Lung (tissue), 12 donors: ENCODE results near the gene CTSA. TPM values are rescaled to one million over a fixed set of nuclear protein-coding genes. Genes with fewer than 3 reads are reported as not detected.

Experiments used
- ATAC-seq: fragments of 200-7000 bp; cut with Tn5 transposase; one replicate; pipeline ENCODE4 v1.9.1; 2020; ENCODE audit warnings: moderate number of reproducible peaks; ENCODE audit not compliant: insufficient read depth, low FRiP score
- DNase-seq, 3 donors: peaks; one replicate each; pipeline ENCODE4 v3.0.0-alpha.2; 2013 to 2017
- H3K27ac ChIP-seq, 2 donors: one replicate each; pipeline ENCODE4 v1.5.1; 2013; ENCODE audit warnings: mild to moderate bottlenecking in 2 of 2, moderate library complexity in 2 of 2, control low read depth in 1 of 2, inconsistent platforms in 1 of 2, low read depth in 1 of 2, low read length in 1 of 2
- H3K27me3 ChIP-seq, 3 donors: one replicate each; pipeline ENCODE4 v1.5.1; 2013; ENCODE audit warnings: low read length in 2 of 3; ENCODE audit not compliant: control insufficient read depth in 3 of 3, insufficient read depth in 3 of 3
- H3K36me3 ChIP-seq, 4 donors: one replicate each; pipeline ENCODE4 v1.5.1; 2013; ENCODE audit warnings: low read length in 4 of 4, mild to moderate bottlenecking in 1 of 4, moderate library complexity in 1 of 4; ENCODE audit not compliant: control insufficient read depth in 4 of 4, insufficient read depth in 4 of 4
- H3K4me1 ChIP-seq, 5 donors: one replicate each; pipeline ENCODE4 v1.5.1; 2013; ENCODE audit warnings: low read length in 5 of 5, mild to moderate bottlenecking in 2 of 5, moderate library complexity in 1 of 5; ENCODE audit not compliant: control insufficient read depth in 5 of 5, insufficient read depth in 5 of 5
- H3K4me3 ChIP-seq: one replicate; pipeline ENCODE4 v1.5.1; 2013; ENCODE audit warnings: mild to moderate bottlenecking, control low read depth, moderate library complexity
- H3K9ac ChIP-seq, 2 donors: one replicate each; pipeline ENCODE4 v1.5.1; 2013; ENCODE audit warnings: low read length in 2 of 2, control low read depth in 1 of 2; ENCODE audit not compliant: insufficient read depth in 1 of 2
- H3K9me3 ChIP-seq, 4 donors: one replicate each; pipeline ENCODE4 v1.5.1; 2013; ENCODE audit warnings: low read length in 3 of 4, mild to moderate bottlenecking in 1 of 4, moderate library complexity in 1 of 4; ENCODE audit not compliant: control insufficient read depth in 4 of 4, insufficient read depth in 3 of 4
- WGBS, 2 donors: extraction: QIAGEN DNeasy Blood & Tissue Kit; methylation state at CpG; one replicate each; pipeline ENCODE4 v1.1.7; 2013; 5-methylcytosine and 5-hydroxymethylcytosine counted together
- polyA plus RNA-seq, 2 donors: library from polyadenylated mRNA; stranded (reverse); fragments of 200-250 nt; gene quantifications; one replicate each; pipeline ENCODE4 v1.2.1, GENCODE V29; 2013
- total RNA-seq, 2 donors: library from RNA; depleted of rRNA in 1 of 2; stranded (reverse); fragments of >200 nt in 1 of 2; gene quantifications; one replicate each; pipeline ENCODE4 v1.2.1, GENCODE V29; 2014 to 2021
- TF ChIP-seq, protein P1 (sequence below): IDR thresholded peaks from 2 replicates; pipeline ENCODE4 v1.5.1; 2012; ENCODE audit warnings: mild to moderate bottlenecking; ENCODE audit errors: control extremely low read depth, extremely low read depth
- donor health status: control.
- donor health status: control.
- donor health status: Bipolar disorder and iron deficiency.
- donor health status: healthy.
- donor health status: DM: yes; HTN: yes; CAD: no.

The CTSA gene
- total and polyA plus RNA-seq, 4 donors: 72.2 to 247 (median 140) TPM

DNA sequence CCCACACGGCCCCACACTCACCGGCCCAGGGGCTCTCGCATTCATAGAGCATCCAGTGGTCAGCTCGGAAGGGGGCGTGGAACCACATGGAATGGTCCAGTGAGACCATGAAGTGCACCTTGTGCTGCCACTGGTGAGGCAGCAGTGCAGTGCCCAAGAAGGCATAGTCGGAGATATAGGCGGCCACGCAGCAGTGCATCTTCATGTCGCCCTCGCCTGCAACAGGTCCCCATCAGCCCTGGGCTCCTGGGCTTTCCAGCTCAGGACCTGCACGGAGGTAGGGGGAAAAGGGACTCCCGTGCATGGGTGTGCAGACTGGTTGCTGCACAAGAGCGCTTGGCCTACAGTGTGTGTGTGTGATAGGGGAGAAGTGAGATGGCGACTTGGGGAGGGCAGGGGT lies 47.6 kb upstream of the CTSA start:
- Histone ChIP-seq H3K36me3 (peaks cover 26 to 50% (median 34%) of the 10 kb centered on the region in 4 donors), H3K27me3 (no peaks in the 10 kb centered on the region), H3K9me3 (peaks cover 0 to 2% (median 0%) of the 10 kb centered on the region in 4 donors), H3K4me1 (peaks cover 0 to 5% (median 0%) of the 10 kb centered on the region in 5 donors), H3K9ac (no peak overlapping the region), H3K4me3 (no peak overlapping the region), H3K27ac (no peak overlapping the region)
- DNase-seq (no peak), ATAC-seq (no peak)
- WGBS, 2 donors: 94 to 96% methylated on average over 14 of the region's 14 CpGs
- TF ChIP-seq, protein P1, sequence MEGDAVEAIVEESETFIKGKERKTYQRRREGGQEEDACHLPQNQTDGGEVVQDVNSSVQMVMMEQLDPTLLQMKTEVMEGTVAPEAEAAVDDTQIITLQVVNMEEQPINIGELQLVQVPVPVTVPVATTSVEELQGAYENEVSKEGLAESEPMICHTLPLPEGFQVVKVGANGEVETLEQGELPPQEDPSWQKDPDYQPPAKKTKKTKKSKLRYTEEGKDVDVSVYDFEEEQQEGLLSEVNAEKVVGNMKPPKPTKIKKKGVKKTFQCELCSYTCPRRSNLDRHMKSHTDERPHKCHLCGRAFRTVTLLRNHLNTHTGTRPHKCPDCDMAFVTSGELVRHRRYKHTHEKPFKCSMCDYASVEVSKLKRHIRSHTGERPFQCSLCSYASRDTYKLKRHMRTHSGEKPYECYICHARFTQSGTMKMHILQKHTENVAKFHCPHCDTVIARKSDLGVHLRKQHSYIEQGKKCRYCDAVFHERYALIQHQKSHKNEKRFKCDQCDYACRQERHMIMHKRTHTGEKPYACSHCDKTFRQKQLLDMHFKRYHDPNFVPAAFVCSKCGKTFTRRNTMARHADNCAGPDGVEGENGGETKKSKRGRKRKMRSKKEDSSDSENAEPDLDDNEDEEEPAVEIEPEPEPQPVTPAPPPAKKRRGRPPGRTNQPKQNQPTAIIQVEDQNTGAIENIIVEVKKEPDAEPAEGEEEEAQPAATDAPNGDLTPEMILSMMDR: no peak

DNA sequence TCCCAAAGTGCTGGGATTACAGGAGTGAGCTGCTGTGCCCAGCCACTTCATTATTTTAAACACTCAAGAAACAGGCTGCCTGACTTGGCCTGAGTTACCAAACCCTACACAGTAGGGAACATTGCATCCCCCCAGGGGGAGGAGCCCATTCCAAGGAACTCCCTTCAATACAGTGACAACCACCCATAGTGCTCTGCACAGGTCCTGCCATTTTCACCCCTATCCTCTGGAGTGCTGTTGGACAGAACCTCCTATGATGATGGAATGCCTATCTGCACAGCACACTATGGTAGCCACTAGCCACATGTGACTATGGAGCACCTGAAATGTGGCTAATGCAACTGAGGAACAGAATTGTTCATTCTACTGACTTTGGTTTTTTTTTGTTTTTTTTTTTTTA lies 45.7 kb upstream of the CTSA start:
- H3K36me3 ChIP-seq: peaks cover 23 to 43% (median 32%) of the 10 kb centered on the region in 4 donors
- H3K4me3 ChIP-seq: no peak overlapping the region
- no peak overlapping the region for H3K27ac ChIP-seq
- peaks cover 0 to 5% (median 2%) of the 10 kb centered on the region in 5 donors for H3K4me1 ChIP-seq
- no peaks in the 10 kb centered on the region for H3K27me3 ChIP-seq
- DNase-seq (no peak), ATAC-seq (no peak)
- TF ChIP-seq, protein P1: no peak
- peaks cover 0 to 4% (median 0%) of the 10 kb centered on the region in 4 donors for H3K9me3 ChIP-seq
- H3K9ac ChIP-seq: no peak overlapping the region

DNA sequence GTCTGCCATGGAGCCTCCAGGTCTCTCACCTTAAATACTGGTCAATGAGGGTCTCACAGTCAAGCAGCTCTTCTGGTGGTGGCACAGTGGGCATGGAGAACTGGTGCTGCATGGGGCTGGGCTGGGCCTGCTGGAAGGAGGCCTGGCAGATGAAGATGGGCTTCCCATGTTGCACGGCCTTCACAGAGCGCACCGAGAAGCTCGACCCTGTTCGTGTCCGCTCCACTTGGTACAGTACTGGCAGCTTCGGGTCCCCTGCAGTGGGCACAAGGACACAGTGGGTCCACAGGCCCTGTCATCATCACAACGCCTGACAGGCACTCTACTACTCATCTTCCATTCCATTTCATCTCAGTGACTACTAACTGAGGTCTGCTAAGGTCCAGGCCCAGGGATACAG lies 42.7 kb upstream of the CTSA start:
- no peak overlapping the region for H3K9ac ChIP-seq
- H3K27me3 ChIP-seq: no peaks in the 10 kb centered on the region
- TF ChIP-seq, protein P1: no peak
- 95 to 97% methylated on average over 8 of the region's 8 CpGs for WGBS, 2 donors
- peaks cover 0 to 6% (median 0%) of the 10 kb centered on the region in 4 donors for H3K9me3 ChIP-seq
- H3K36me3 ChIP-seq: peaks cover 7 to 41% (median 24%) of the 10 kb centered on the region in 4 donors
- no peak for DNase-seq
- no peak for ATAC-seq
- peaks cover 0 to 3% (median 0%) of the 10 kb centered on the region in 5 donors for H3K4me1 ChIP-seq
- no peak overlapping the region for H3K27ac ChIP-seq
- no peak overlapping the region for H3K4me3 ChIP-seq
